GM12878 (cell line): Measurements from ENCODE around the gene TRIOBP. TPM values are rescaled to one million over a fixed set of nuclear protein-coding genes. Genes with fewer than 3 reads are reported as not detected.

Experiments used
- ATAC-seq: fragments of 200-7000 bp; cut with Tn5 transposase; 3 replicates; pipeline ENCODE4 v1.9.1; 2020; ENCODE audit warnings: mild to moderate bottlenecking, moderate library complexity
- BruUV-seq: library from RNA; stranded (reverse); fragments of 400-500 nt; replicated peaks from 2 replicates; lab custom pipeline; 2021; lab: Mats Ljungman, UMichigan
- CTCF ChIA-PET: fragments of 300-600 bp; sonication (Branson Sonifier 250); formaldehyde crosslinking; extraction: SDS; loops from one replicate; lab custom pipeline; 2021; ENCODE audit warnings: inconsistent platforms; lab: Yijun Ruan, JAX
- POLR2A ChIA-PET: fragments of 350-600 bp; formaldehyde crosslinking; extraction: SDS; loops from one replicate; lab custom pipeline; 2021; ENCODE audit warnings: inconsistent platforms; lab: Charles Lee
- RAD21 ChIA-PET: fragments of 300-600 bp; sonication (Branson Sonifier 250); formaldehyde crosslinking; loops from one replicate; lab custom pipeline; 2023; ENCODE audit warnings: antibody characterized with exemption; ENCODE audit not compliant: unreplicated experiment; lab: Charles Lee
- SMC1A ChIA-PET: fragments of 300-600 bp; sonication (Branson Sonifier 250); formaldehyde crosslinking; loops from one replicate; lab custom pipeline; 2023; ENCODE audit not compliant: unreplicated experiment, uncharacterized antibody; lab: Charles Lee
- DNase-seq: peaks from one replicate; pipeline ENCODE4 v3.0.0-alpha.2; 2011; ENCODE audit warnings: low read depth, low spot score
- FAIRE-seq: peaks from 3 replicates; lab custom pipeline; 2011; peaks lifted over from hg19 to GRCh38; lab: Jason Lieb, UNC
- H2AFZ ChIP-seq: 2 replicates; pipeline ENCODE4 v1.6.0; 2011; ENCODE audit warnings: low read depth, low read length, control low read depth; ENCODE audit not compliant: control insufficient read depth
- H3K27ac ChIP-seq: 2 replicates; pipeline ENCODE4 v1.5.1; 2011; ENCODE audit warnings: control low read depth; ENCODE audit not compliant: control insufficient read depth, insufficient read depth
- H3K27me3 ChIP-seq, 2 experiments: replicated peaks in 1 of 2; 2 replicates each; pipeline versions ENCODE4 v1.6.0 to v1.6.1; 2011; ENCODE audit warnings: low read length in 1 of 2; ENCODE audit not compliant: control insufficient read depth in 2 of 2, insufficient read depth in 2 of 2
- H3K36me3 ChIP-seq, 2 experiments: 2 replicates each; pipeline ENCODE4 v1.5.1; 2011; ENCODE audit warnings: low read length in 1 of 2; ENCODE audit not compliant: control insufficient read depth in 2 of 2, insufficient read depth in 2 of 2
- H3K4me1 ChIP-seq: 2 replicates; pipeline ENCODE4 v1.6.1; 2011; ENCODE audit warnings: mild to moderate bottlenecking, low read length, moderate library complexity, mixed read lengths; ENCODE audit not compliant: control insufficient read depth, insufficient read depth
- H3K4me2 ChIP-seq: 2 replicates; pipeline ENCODE4 v1.6.0; 2011; ENCODE audit warnings: control low read depth; ENCODE audit not compliant: control insufficient read depth, insufficient read depth
- H3K4me3 ChIP-seq: fragments of 200-600 bp; sonication (generic); 2 replicates; pipeline ENCODE4 v1.5.1; 2016
- H3K79me2 ChIP-seq: 2 replicates; pipeline ENCODE4 v1.6.0; 2011; ENCODE audit warnings: low read length; ENCODE audit not compliant: control insufficient read depth, insufficient read depth
- H3K9ac ChIP-seq: 2 replicates; pipeline ENCODE4 v1.8.0; 2011; ENCODE audit warnings: low read length, control low read depth, mixed read lengths; ENCODE audit not compliant: control insufficient read depth, insufficient read depth
- H3K9me3 ChIP-seq: replicated peaks from 3 replicates; pipeline ENCODE4 v1.5.1; 2011; ENCODE audit warnings: mild to moderate bottlenecking, low read length; ENCODE audit not compliant: control insufficient read depth, insufficient read depth
- H4K20me1 ChIP-seq: 2 replicates; pipeline ENCODE4 v1.6.0; 2011; ENCODE audit not compliant: control insufficient read depth, insufficient read depth
- ASH2L ChIP-seq: fragments of 300-600, 200-600 bp; sonication (generic); IDR thresholded peaks from 2 replicates; pipeline ENCODE4 v1.6.1; 2017; ENCODE audit warnings: low read depth, mild to moderate bottlenecking, borderline replicate concordance
- ATF7 ChIP-seq: fragments of 450-650 bp; IDR thresholded peaks from 2 replicates; pipeline ENCODE4 v1.6.1; 2016; ENCODE audit warnings: low read depth, mild to moderate bottlenecking
- BCL11A ChIP-seq: IDR thresholded peaks from 2 replicates; pipeline ENCODE4 v1.6.1; 2011; ENCODE audit warnings: low read depth, low read length
- BHLHE40 ChIP-seq, 2 experiments: fragments of 450-650 bp in 1 of 2; IDR thresholded peaks; 2 replicates each; pipeline ENCODE4 v1.6.1; 2011 to 2017; ENCODE audit warnings: low read depth in 2 of 2, borderline replicate concordance in 1 of 2, improper control_type of control experiment in 1 of 2, low read length in 1 of 2, mild to moderate bottlenecking in 1 of 2
- DPF2 ChIP-seq: fragments of 450-650 bp; IDR thresholded peaks from 2 replicates; pipeline ENCODE4 v1.6.1; 2017; ENCODE audit warnings: mild to moderate bottlenecking
- IKZF2 ChIP-seq, 2 experiments: fragments of 450-650 bp; IDR thresholded peaks; 2 replicates each; pipeline ENCODE4 v1.6.1; 2017; ENCODE audit warnings: mild to moderate bottlenecking in 2 of 2, moderate library complexity in 2 of 2
- MEF2B ChIP-seq: fragments of 450-650 bp; IDR thresholded peaks from 2 replicates; pipeline ENCODE4 v1.6.1; 2018; ENCODE audit warnings: mild to moderate bottlenecking, moderate library complexity; ENCODE audit not compliant: partially characterized antibody, poor library complexity, severe bottlenecking
- NR2F1 ChIP-seq: fragments of 450-650 bp; conservative IDR thresholded peaks from 2 replicates; pipeline ENCODE4 v1.6.1; 2017; ENCODE audit warnings: mild to moderate bottlenecking
- PBX3 ChIP-seq: IDR thresholded peaks from 2 replicates; pipeline ENCODE4 v1.6.1; 2011; ENCODE audit warnings: mild to moderate bottlenecking, low read depth, low read length, moderate library complexity; ENCODE audit not compliant: insufficient replicate concordance
- SPI1 ChIP-seq: IDR thresholded peaks from 2 replicates; pipeline ENCODE4 v1.6.1; 2011; ENCODE audit warnings: low read depth, mild to moderate bottlenecking, low read length, moderate library complexity, borderline replicate concordance; ENCODE audit not compliant: insufficient read depth
- WGBS: methylation state at CpG from one replicate; pipeline ENCODE4 v1.1.6; 2016; ENCODE audit warnings: low lambda C conversion rate; ENCODE audit not compliant: insufficient replicate concordance, insufficient coverage; ENCODE audit errors: missing lambda C conversion rate; 5-methylcytosine and 5-hydroxymethylcytosine counted together
- in situ Hi-C: fragments of 300-500 bp; cut with MboI; formaldehyde crosslinking; loops from 9 replicates; pipeline ENCODE4 v1.14.3; 2018; ENCODE audit warnings: mixed read lengths
- intact Hi-C: fragments of 100-400 bp; cut with micrococcal nuclease; formaldehyde crosslinking; loops from one replicate; pipeline ENCODE4 v1.14.2; 2022; ENCODE audit not compliant: unreplicated experiment
- polyA plus RNA-seq, 11 experiments: library from polyadenylated mRNA; depleted of rRNA in 4 of 11; unstranded in 6 of 11; stranded (reverse) in 5 of 11; fragments of >200 nt; fragmentation: Nextera tagmentation in 4 of 11; fragmentation: Illumina TruSeq in 1 of 11; extraction: Ambion mirVana in 4 of 11; extraction: Trizol in 1 of 11; gene quantifications; 1 replicate in 1 of 11; 2 replicates in 10 of 11; pipeline versions ENCODE4 v1.2.1 to v1.2.3, GENCODE V29; 2011 to 2016; ENCODE audit warnings: inconsistent platforms in 2 of 11, missing spikeins in 2 of 11, low read depth in 1 of 11
- total RNA-seq, 4 experiments: library from RNA; depleted of rRNA in 3 of 4; stranded (reverse); fragments of >200 nt in 3 of 4; fragmentation: Illumina TruSeq in 1 of 4; extraction: Trizol in 1 of 4; gene quantifications; 2 replicates each; pipeline versions ENCODE4 v1.2.1 to v1.2.3, GENCODE V29; 2013 to 2021
- TF ChIP-seq, protein P1 (sequence below): fragments of 450-650 bp; IDR thresholded peaks from 2 replicates; pipeline ENCODE4 v1.6.1; 2017; ENCODE audit warnings: mild to moderate bottlenecking, moderate library complexity
- TF ChIP-seq, protein P2 (sequence below): fragments of 450-650 bp; IDR thresholded peaks from 2 replicates; pipeline ENCODE4 v1.6.1; 2017; ENCODE audit warnings: low read depth, mild to moderate bottlenecking, moderate library complexity

Gene TRIOBP
- total and polyA plus RNA-seq, 10 of the 15 experiments (the other 5 are each of a cell fraction or from before 2014, with no cell fraction given), result 0.21 to 23.6 (median 11.9) TPM

DNA sequence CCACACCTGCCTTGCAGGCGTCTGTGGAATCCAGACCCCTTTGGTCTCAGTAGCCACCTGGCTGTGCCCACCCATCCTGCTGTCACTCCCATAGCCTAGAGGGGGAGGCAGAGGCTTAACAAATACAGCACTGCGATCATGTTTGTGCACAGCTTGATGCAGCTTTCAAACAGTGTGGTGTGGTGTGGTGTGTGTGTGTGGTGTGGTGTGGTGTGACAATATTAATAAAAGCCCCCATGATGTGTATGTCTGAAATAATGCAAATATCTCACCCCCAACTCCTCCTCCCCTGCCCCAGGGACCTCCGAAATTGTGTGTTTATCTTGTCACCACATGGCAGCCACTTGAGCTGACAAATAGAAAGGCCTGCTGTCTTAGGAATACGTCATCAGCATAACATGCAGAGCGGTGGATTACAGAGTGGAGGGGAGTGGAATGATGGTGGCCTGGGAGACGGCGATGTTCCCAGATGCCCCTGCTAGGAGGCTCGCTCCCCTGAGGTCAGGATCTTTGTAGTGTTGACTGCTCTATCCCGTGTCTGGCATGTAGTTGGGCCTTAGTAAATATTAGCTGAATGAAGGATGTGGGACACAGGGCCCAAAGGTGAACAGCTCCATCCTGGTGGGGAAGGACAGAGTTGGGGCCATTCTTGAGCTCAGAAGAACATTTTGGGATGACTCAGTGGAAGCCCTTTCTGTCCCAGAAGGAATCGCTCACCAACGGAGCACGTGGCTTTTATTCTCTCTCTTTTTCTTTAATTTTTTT is 35.5 kb upstream of the TRIOBP start (continued):
- TF ChIP-seq PBX3, result peak; percentile 43
- TF ChIP-seq ATF7, result peak; percentile 91

DNA sequence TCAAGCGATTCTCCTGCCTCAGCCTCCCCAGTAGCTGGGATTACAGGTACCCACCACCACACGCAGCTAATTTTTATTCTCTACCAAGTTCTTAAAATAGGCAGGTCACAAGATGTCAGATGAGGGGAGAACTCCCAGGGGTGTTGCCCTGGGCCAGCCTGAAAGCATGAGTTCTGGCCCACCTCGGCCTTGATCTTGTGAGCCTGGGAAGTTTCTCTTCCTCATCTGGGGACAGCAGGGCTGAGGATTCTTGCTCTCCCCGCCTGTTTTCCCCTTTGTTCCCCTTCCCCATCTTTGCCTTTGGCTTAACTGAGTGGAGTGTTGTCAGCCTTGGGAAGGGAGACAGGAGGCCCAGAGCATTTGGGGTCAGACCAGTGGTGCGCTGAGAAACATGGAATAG is 34.8 kb upstream of the TRIOBP start:
- CTCF ChIA-PET, result interaction anchor here (0.6 to 11.7 kb wide), 18 partner anchors 8 to 304 kb away, joined by 3 to 414 read pairs (median 6); partner anchors contain the start of genes GGA1, LGALS1, NOL12 and SH3BP1
- DNase-seq, result no peak
- intact Hi-C loops (no loop called here), in situ Hi-C loops (no loop called here)
- SMC1A ChIA-PET, result interaction anchor here (0.9 to 7.9 kb wide), 9 partner anchors 10 to 203 kb away, joined by 3 to 157 read pairs (median 23); partner anchors contain the start of genes GGA1, LGALS1, NOL12 and SH3BP1
- TF ChIP-seq MEF2B, result peak; percentile 81
- TF ChIP-seq, protein P1, sequence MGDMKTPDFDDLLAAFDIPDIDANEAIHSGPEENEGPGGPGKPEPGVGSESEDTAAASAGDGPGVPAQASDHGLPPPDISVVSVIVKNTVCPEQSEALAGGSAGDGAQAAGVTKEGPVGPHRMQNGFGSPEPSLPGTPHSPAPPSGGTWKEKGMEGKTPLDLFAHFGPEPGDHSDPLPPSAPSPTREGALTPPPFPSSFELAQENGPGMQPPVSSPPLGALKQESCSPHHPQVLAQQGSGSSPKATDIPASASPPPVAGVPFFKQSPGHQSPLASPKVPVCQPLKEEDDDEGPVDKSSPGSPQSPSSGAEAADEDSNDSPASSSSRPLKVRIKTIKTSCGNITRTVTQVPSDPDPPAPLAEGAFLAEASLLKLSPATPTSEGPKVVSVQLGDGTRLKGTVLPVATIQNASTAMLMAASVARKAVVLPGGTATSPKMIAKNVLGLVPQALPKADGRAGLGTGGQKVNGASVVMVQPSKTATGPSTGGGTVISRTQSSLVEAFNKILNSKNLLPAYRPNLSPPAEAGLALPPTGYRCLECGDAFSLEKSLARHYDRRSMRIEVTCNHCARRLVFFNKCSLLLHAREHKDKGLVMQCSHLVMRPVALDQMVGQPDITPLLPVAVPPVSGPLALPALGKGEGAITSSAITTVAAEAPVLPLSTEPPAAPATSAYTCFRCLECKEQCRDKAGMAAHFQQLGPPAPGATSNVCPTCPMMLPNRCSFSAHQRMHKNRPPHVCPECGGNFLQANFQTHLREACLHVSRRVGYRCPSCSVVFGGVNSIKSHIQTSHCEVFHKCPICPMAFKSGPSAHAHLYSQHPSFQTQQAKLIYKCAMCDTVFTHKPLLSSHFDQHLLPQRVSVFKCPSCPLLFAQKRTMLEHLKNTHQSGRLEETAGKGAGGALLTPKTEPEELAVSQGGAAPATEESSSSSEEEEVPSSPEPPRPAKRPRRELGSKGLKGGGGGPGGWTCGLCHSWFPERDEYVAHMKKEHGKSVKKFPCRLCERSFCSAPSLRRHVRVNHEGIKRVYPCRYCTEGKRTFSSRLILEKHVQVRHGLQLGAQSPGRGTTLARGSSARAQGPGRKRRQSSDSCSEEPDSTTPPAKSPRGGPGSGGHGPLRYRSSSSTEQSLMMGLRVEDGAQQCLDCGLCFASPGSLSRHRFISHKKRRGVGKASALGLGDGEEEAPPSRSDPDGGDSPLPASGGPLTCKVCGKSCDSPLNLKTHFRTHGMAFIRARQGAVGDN, result peak; percentile 42; the same call in 1 of the 2 replicates
- TF ChIP-seq BCL11A, result no peak
- TF ChIP-seq, protein P2, sequence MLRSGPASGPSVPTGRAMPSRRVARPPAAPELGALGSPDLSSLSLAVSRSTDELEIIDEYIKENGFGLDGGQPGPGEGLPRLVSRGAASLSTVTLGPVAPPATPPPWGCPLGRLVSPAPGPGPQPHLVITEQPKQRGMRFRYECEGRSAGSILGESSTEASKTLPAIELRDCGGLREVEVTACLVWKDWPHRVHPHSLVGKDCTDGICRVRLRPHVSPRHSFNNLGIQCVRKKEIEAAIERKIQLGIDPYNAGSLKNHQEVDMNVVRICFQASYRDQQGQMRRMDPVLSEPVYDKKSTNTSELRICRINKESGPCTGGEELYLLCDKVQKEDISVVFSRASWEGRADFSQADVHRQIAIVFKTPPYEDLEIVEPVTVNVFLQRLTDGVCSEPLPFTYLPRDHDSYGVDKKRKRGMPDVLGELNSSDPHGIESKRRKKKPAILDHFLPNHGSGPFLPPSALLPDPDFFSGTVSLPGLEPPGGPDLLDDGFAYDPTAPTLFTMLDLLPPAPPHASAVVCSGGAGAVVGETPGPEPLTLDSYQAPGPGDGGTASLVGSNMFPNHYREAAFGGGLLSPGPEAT, result peak; percentile 56; the same call in 1 of the 2 replicates
- peak; percentile 76 for TF ChIP-seq NR2F1
- 0 out of 2 replicates have a peak, but pooled peaks have one; percentile 29 for TF ChIP-seq DPF2
- peak in 1 of 2 experiments; percentile 57; a peak in 2 of 4 replicates for TF ChIP-seq IKZF2 (IDR thresholded peaks at IDR 0.05)
- TF ChIP-seq BHLHE40 (IDR thresholded peaks at IDR 0.05; ENCODE audit: borderline replicate concordance in 1 of 2, low read depth in 2 of 2, low read length in 1 of 2), result peak in 1 of 2 experiments; percentile 39; a peak in 1 of 4 replicates
- TF ChIP-seq SPI1, result peak; percentile 68
- no peak for TF ChIP-seq ASH2L
- H3K27ac ChIP-seq, result peak overlapping the region; percentile 35
- peak overlapping the region; percentile 82 for H3K4me2 ChIP-seq
- POLR2A ChIA-PET, result interaction anchor here (1.0 to 9.6 kb wide), 5 partner anchors 8 to 55 kb away, joined by 3 to 209 read pairs (median 6); partner anchors contain the start of genes LGALS1 and NOL12
- peaks cover 0 to 12% of the 10 kb centered on the region in 2 experiments; a peak in 3 of 4 replicates for H3K36me3 ChIP-seq
- peaks cover 51% of the 10 kb centered on the region for H3K79me2 ChIP-seq
- 61% methylated on average over 5 of the region's 5 CpGs for WGBS
- no peaks in the 10 kb centered on the region for H3K9me3 ChIP-seq
- RAD21 ChIA-PET, result interaction anchor here (0.9 to 9.1 kb wide), 14 partner anchors 9 to 292 kb away, joined by 3 to 173 read pairs (median 8); partner anchors contain the start of genes ANKRD54, C22orf23, GCAT and GGA1
- no peak for ATAC-seq
- no peaks in the 10 kb centered on the region for H4K20me1 ChIP-seq
- H2AFZ ChIP-seq, result no peak overlapping the region
- H3K4me1 ChIP-seq, result peaks cover 12% of the 10 kb centered on the region
- peak; percentile 77 for FAIRE-seq
- peak overlapping the region; percentile 34 for H3K4me3 ChIP-seq
- H3K27me3 ChIP-seq, result no peaks in the 10 kb centered on the region
- H3K9ac ChIP-seq, result peak overlapping the region; percentile 33; the same call in 1 of the 2 replicates
- no TSS peak for BruUV-seq
